Measurements from ENCODE around the gene TSC22D2.

The TSC22D2 gene

DNA sequence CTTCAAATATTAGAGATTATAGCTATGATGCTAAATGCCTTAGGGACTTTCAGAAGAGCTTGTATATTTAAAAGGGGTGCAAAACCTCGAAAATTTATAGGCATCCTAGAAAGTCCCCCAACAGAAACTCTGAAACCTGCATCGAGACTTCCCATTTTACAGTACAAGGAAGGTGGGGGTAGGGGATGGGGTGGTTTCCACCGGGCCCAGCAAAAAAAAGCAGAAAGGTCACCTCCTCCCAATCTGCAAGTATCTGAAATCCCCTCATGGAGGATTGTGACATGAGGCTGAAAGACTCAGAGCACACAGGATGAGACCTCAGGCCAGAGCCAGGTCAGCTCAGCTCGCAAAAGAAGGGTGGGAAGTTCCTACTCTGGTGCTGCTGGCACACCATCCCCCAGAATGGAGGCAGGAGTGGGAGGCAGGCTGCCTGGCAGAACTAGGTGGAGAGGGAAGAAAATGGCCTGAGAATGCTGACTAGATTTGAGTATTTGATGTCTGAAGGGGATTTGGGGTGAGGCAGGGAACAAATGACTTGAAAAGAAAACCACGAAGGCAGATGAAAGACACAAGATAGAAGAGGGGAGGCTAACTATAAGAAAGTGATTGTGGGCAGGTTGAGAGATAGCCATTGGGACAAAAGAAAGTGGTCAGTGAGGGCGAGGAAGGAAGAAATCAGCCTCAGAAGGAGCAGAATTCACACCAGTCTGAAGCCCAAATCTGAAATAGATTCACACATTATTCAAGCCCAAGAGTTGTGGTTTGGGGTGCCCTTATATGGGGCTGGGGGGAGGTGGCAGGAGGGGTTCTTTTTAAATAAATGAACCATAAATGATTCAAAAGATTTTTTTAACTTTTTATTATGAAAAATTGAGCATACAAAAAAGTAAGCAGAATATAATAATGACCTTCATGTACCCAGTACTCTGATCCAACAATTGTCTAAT, 22.5 kb upstream of the TSC22D2 start:
- DNase-seq: no peak

DNA sequence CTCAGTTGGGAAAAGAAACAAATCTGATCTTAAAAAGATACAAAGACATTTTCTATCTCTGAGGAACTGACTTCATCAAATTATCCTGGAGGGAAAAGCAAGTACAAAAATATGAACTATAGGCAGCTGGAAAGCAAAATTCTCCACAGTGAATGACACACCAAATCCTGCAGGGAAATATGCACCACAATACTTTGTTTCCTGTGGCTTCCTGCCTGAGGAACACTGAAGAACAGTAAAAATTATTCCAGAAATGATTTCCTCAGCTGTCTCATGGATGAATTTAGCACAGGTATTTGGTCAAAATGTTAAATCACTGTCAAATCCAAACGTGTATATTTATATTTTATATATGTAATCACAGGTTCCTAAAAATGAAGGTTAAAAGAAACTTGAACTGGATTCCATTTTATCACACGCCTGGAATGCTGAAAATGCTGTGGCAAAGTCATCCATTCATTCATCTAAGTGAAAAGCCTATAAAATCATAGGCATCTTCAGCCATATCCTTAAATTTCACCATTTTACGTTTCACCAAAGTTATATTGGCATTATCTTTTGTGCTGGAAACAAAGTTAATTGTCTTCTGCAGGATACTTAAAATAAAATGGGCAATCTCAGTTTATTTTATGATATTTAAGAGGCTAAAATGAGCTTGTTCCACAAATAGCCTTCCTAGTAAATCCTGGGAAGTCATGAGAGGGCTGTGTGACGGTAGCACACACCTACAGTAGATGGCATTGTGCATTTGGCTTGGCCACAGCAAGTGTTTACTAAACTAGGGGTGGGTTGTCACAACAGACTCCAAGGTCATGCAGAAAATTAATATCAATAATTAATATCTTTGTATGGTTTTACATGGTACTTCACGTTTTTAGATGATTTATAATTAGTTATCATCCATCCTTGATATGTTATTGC, 19.3 kb upstream of the TSC22D2 start:
- DNase-seq: no peak

DNA sequence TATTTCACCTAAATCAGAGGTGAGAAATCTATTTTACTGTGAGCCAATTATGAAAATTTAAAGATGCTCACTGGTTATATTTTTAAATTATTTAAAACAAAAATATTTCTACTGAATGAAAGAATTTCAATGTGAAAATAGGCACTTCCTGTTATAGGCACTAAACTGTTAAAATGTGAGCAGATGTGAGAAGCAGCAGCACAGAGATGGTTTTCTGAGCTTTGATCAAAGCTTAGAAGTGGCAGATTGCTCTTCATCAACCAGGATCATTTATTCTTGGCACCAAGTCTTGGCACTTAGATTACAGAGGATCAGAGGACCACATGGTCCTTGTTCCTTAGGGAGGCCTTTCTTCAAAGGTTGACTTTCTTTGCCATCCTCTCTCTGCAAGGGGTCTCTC, 18.0 kb upstream of the TSC22D2 start:
- no peak for DNase-seq

DNA sequence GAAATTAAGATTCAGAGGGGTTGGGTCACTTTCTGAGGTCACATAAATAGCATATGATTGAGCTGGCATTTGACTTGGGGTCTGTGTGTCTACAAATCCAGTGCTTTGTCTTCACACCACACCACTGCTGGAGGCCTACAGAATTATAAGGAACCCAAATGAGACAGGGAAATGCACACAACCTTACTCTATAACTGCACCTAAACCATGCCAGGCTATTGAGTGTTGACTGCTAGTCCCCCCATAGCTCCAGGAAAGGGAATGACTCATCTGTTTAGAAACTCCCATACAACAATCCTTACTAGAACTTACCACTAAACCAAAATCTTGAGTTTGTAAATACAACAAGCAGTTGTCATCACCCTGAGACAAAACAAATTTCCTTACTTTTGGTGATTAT, 16.9 kb upstream of the TSC22D2 start:
- DNase-seq: no peak

GRCh38 chr3:150393745-150394144, 14.4 kb upstream of the TSC22D2 start:
- no peak for DNase-seq

- no peak for DNase-seq
Observed at GRCh38 chr3:150394606-150395005, 13.5 kb upstream of the TSC22D2 start.

DNA sequence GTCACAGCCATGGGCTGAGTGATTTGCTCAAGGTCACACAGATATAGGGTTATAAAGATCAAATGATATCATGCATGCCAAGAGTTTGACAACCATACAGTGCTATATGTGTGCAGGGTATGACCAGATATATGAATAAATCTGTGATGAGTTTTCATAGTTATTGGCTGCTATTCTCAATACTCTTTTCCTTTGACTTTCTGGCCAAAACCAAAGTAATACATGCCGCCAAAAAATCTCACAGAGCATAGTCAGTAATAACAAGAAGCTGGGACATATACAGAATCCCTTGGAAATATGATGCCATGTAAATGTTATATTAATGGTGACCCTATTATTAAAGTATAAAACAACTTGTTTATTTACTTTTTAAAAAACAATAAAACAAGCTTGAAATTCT, 11.6 kb upstream of the TSC22D2 start:
- DNase-seq: no peak

DNA sequence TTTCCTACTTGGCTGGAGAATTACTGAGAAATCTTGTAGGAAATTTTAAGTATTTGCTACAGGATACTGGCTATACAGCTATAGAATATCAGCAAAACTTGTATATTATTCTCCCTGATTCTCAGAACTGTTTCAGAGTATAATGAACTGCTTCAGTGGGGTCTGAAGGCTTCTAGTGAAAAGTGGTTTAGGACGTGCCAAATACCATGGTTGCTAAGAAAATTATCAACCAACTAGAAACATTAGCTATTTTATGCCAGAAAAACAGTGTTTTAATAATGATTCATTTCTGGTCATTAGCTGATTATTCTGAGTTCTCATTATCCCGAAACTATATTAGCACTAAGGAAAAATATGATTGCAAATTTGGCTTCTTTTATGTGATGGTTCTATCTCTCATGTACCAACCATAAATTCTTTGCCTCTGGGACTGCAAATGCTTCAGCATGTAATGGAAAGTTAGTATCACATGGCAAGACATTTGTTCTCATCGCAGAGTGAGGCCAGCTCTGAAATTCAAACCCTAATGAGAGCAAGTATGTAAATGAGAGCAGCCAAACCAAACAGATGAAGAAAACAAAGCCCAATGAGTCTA, 11.0 kb upstream of the TSC22D2 start:
- DNase-seq: no peak

- no peak for DNase-seq
Observed at GRCh38 chr3:150399060-150399459, 9.0 kb upstream of the TSC22D2 start.

- no peak for DNase-seq
Observed at GRCh38 chr3:150401285-150401684, 6.8 kb upstream of the TSC22D2 start.

GRCh38 chr3:150402217-150402616, 5.9 kb upstream of the TSC22D2 start:
- DNase-seq: no peak

DNA sequence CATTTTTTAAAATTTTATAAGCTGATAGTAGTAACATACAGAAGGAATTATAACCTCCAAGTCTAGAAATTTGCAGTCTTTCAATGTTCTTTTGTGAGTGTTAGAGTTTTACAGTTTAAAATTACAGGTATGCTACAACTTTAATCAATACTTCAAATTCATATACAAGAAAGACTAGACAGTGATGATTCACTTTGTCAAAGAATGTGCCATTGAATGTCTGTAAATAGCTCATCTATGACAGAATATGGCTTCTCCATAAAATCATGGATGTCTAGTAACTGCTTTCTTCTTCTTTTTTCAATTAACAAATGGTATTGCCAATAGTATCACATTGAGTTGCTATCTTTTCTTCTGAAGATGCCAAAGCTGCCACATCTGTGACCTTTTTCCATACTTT, 4.1 kb upstream of the TSC22D2 start:
- DNase-seq: no peak

GRCh38 chr3:150407051-150407807, 869 bp upstream of the TSC22D2 start:
- no peak for DNase-seq

GRCh38 chr3:150407808-150408220, 284 bp upstream of the TSC22D2 start:
- DNase-seq: no peak

- DNase-seq: peak; percentile 30
Observed at GRCh38 chr3:150409125-150409511, 1.0 kb downstream of the TSC22D2 start.

DNA sequence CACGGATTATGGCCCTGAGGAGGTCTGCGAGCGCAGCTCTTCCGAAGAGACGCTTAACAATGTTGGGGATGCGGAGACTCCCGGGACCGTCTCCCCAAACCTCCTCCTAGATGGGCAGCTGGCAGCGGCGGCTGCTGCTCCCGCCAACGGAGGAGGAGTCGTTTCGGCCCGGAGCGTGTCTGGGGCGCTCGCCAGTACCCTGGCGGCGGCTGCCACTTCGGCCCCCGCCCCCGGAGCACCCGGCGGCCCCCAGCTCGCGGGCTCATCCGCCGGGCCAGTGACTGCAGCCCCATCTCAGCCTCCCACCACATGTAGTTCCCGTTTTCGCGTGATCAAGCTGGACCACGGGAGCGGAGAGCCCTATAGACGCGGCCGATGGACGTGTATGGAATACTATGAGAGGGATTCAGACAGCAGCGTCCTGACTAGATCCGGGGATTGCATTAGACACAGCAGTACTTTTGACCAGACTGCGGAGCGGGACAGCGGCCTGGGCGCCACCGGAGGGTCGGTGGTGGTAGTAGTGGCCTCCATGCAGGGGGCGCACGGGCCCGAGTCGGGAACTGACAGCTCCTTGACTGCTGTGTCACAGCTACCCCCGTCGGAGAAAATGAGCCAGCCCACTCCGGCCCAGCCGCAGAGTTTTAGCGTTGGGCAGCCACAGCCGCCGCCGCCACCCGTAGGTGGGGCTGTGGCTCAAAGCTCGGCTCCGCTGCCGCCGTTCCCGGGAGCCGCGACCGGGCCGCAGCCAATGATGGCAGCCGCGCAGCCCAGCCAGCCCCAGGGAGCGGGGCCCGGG, 1.6 kb downstream of the TSC22D2 start:
- DNase-seq: peak; percentile 38

GRCh38 chr3:150410311-150411105, 2.4 kb downstream of the TSC22D2 start:
- DNase-seq: peak; percentile 15

DNA sequence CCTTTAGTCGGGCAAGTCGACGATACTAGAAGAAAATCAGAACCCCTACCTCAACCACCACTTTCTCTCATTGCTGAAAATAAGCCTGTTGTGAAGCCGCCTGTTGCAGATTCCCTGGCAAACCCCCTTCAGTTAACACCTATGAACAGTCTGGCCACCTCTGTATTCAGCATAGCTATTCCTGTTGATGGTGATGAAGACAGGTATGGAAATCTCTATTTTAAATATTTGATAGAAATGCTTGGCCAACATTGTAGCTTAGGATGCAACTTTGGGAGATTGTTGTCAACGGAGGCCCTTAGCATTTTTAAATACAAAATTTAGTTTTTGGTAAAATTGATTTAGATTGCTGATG, 3.0 kb downstream of the TSC22D2 start:
- no peak for DNase-seq

DNA sequence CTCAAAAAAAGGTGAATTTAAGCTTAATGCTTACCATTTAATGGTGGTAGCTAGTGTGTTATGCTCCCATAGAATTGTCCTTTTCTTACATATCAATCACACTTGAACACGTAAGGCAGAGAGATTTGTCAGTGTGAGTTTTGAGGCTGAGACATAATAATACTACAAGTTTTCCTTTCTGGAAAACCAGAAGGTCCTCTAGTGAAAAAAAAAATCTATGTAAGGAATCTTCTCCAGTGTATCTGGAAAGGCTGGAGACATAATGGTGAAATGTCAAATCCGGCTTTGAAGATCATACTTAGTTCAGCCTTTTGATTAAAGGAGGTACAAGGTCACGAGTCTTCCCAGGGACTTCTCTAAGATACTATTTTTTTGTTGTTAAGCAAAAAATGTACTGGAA, 3.4 kb downstream of the TSC22D2 start:
- DNase-seq: no peak

- DNase-seq: no peak
Observed at GRCh38 chr3:150411976-150412375, 3.9 kb downstream of the TSC22D2 start.
